WTC11 (cell line): ENCODE data around the gene DOK5. TPM values are rescaled to one million over a fixed set of nuclear protein-coding genes. Genes with fewer than 3 reads are reported as not detected.

ENCODE experiments used
- ATAC-seq: fragments of 200-7000 bp; cut with Tn5 transposase; 2 replicates; pipeline ENCODE4 v1.10.0; 2021; ENCODE audit warnings: mild to moderate bottlenecking, moderate library complexity
- CTCF ChIA-PET: fragments of 300-600 bp; sonication (Branson Sonifier 250); formaldehyde crosslinking; loops from one replicate; lab custom pipeline; 2021; ENCODE audit warnings: antibody characterized with exemption; lab: Charles Lee
- POLR2A ChIA-PET: fragments of 350-600 bp; sonication (Branson Sonifier 250); formaldehyde crosslinking; loops from one replicate; lab custom pipeline; 2021; ENCODE audit warnings: antibody characterized with exemption; lab: Charles Lee
- DNase-seq: peaks from one replicate; pipeline ENCODE4 v3.0.0; 2021; ENCODE audit warnings: low spot score
- H3K27ac Mint-ChIP-seq: 2 replicates; pipeline ENCODE4 v1.8.0; 2021; ENCODE audit warnings: mixed read lengths
- H3K27me3 Mint-ChIP-seq: 2 replicates; pipeline ENCODE4 v1.8.0; 2021; ENCODE audit warnings: low read depth, mild to moderate bottlenecking, moderate library complexity, mixed read lengths
- H3K36me3 Mint-ChIP-seq: 2 replicates; pipeline ENCODE4 v1.8.0; 2021; ENCODE audit warnings: mixed read lengths
- H3K4me1 Mint-ChIP-seq: 2 replicates; pipeline ENCODE4 v1.8.0; 2022; ENCODE audit warnings: mixed read lengths
- H3K4me3 Mint-ChIP-seq: 2 replicates; pipeline ENCODE4 v1.8.0; 2021; ENCODE audit warnings: mild to moderate bottlenecking, moderate library complexity, mixed read lengths
- H3K9me3 Mint-ChIP-seq: 2 replicates; pipeline ENCODE4 v1.8.0; 2021; ENCODE audit warnings: mixed read lengths
- CBFB ChIP-seq: sonication (generic); formaldehyde crosslinking; IDR thresholded peaks from 2 replicates; pipeline ENCODE4 v1.8.1; 2022; ENCODE audit warnings: mild to moderate bottlenecking, low read depth, missing genetic modification reagents
- CREM ChIP-seq: sonication (generic); formaldehyde crosslinking; IDR thresholded peaks from 2 replicates; pipeline ENCODE4 v1.8.1; 2022; ENCODE audit warnings: mild to moderate bottlenecking, missing genetic modification reagents, moderate library complexity
- EMX1 ChIP-seq: fragments of 250-450 bp; sonication (Bioruptor Pico); IDR thresholded peaks from 2 replicates; pipeline ENCODE4 v1.8.0; 2021; ENCODE audit warnings: mild to moderate bottlenecking
- ETV6 ChIP-seq: sonication (generic); formaldehyde crosslinking; IDR thresholded peaks from 2 replicates; pipeline ENCODE4 v1.8.1; 2022; ENCODE audit warnings: mild to moderate bottlenecking, missing genetic modification reagents
- FOXP1 ChIP-seq: sonication (generic); formaldehyde crosslinking; IDR thresholded peaks from 2 replicates; pipeline ENCODE4 v1.8.0; 2022; ENCODE audit warnings: missing genetic modification reagents, mild to moderate bottlenecking, moderate library complexity, borderline replicate concordance
- KAT7 ChIP-seq: sonication (generic); formaldehyde crosslinking; IDR thresholded peaks from 2 replicates; pipeline ENCODE4 v1.8.1; 2023; ENCODE audit warnings: missing genetic modification reagents, mild to moderate bottlenecking, borderline replicate concordance
- MXD4 ChIP-seq: fragments of 250-450 bp; sonication (Bioruptor Pico); IDR thresholded peaks from 2 replicates; pipeline ENCODE4 v1.8.0; 2021; ENCODE audit warnings: mild to moderate bottlenecking, moderate library complexity, borderline replicate concordance
- NR1H2 ChIP-seq: sonication (generic); formaldehyde crosslinking; IDR thresholded peaks from 2 replicates; pipeline ENCODE4 v1.9.0; 2021; ENCODE audit warnings: mild to moderate bottlenecking, moderate library complexity, missing genetic modification reagents
- OVOL2 ChIP-seq: fragments of 250-450 bp; sonication (Bioruptor Pico); IDR thresholded peaks from 2 replicates; pipeline ENCODE4 v1.9.0; 2021; ENCODE audit warnings: mild to moderate bottlenecking, borderline replicate concordance
- SMAD3 ChIP-seq: sonication (generic); formaldehyde crosslinking; IDR thresholded peaks from 2 replicates; pipeline ENCODE4 v1.8.0; 2022; ENCODE audit warnings: missing genetic modification reagents, mild to moderate bottlenecking, borderline replicate concordance
- SMAD4 ChIP-seq: sonication (generic); formaldehyde crosslinking; IDR thresholded peaks from 2 replicates; pipeline ENCODE4 v1.8.0; 2022; ENCODE audit warnings: mild to moderate bottlenecking, missing genetic modification reagents
- TP53 ChIP-seq: sonication (generic); formaldehyde crosslinking; IDR thresholded peaks from 2 replicates; pipeline ENCODE4 v1.8.1; 2023; ENCODE audit warnings: mild to moderate bottlenecking, missing genetic modification reagents
- ZBTB21 ChIP-seq: sonication (generic); formaldehyde crosslinking; IDR thresholded peaks from 2 replicates; pipeline ENCODE4 v1.8.1; 2023; ENCODE audit warnings: mild to moderate bottlenecking, missing genetic modification reagents, borderline replicate concordance
- ZNF396 ChIP-seq: fragments of 250-450 bp; sonication (Bioruptor Pico); IDR thresholded peaks from 2 replicates; pipeline ENCODE4 v1.8.0; 2021; ENCODE audit warnings: mild to moderate bottlenecking, moderate library complexity, borderline replicate concordance
- total RNA-seq: library from RNA; stranded (reverse); gene quantifications from 3 replicates; pipeline ENCODE4 v1.2.3, GENCODE V29; 2021
- TF ChIP-seq, protein P1 (sequence below): sonication (generic); formaldehyde crosslinking; IDR thresholded peaks from 2 replicates; pipeline ENCODE4 v1.8.0; 2022; ENCODE audit warnings: missing genetic modification reagents
- TF ChIP-seq, protein P2 (sequence below): fragments of 250-450 bp; sonication (Bioruptor Pico); IDR thresholded peaks from 2 replicates; pipeline ENCODE4 v1.8.0; 2021; ENCODE audit warnings: mild to moderate bottlenecking
- TF ChIP-seq, protein P3 (sequence below): sonication (generic); formaldehyde crosslinking; IDR thresholded peaks from 2 replicates; pipeline ENCODE4 v1.8.1; 2023; ENCODE audit warnings: mild to moderate bottlenecking, missing genetic modification reagents, moderate library complexity
- TF ChIP-seq, protein P4 (sequence below): fragments of 250-450 bp; sonication (Bioruptor Pico); IDR thresholded peaks from 2 replicates; pipeline ENCODE4 v1.9.0; 2021; ENCODE audit warnings: mild to moderate bottlenecking, borderline replicate concordance
- TF ChIP-seq, protein P5 (sequence below): fragments of 250-450 bp; sonication (Bioruptor Pico); IDR thresholded peaks from 2 replicates; pipeline ENCODE4 v2.1.2; 2022; ENCODE audit warnings: mild to moderate bottlenecking, moderate library complexity
- TF ChIP-seq, protein P6 (sequence below): sonication (generic); formaldehyde crosslinking; IDR thresholded peaks from 2 replicates; pipeline ENCODE4 v1.8.1; 2023; ENCODE audit warnings: mild to moderate bottlenecking, missing genetic modification reagents
- TF ChIP-seq, protein P7 (sequence below): sonication (generic); formaldehyde crosslinking; conservative IDR thresholded peaks from 2 replicates; pipeline ENCODE4 v1.8.1; 2022; ENCODE audit warnings: mild to moderate bottlenecking, missing genetic modification reagents

Gene DOK5
- total RNA-seq, 1 experiment from 2014 or later, result 10.1 TPM

DNA sequence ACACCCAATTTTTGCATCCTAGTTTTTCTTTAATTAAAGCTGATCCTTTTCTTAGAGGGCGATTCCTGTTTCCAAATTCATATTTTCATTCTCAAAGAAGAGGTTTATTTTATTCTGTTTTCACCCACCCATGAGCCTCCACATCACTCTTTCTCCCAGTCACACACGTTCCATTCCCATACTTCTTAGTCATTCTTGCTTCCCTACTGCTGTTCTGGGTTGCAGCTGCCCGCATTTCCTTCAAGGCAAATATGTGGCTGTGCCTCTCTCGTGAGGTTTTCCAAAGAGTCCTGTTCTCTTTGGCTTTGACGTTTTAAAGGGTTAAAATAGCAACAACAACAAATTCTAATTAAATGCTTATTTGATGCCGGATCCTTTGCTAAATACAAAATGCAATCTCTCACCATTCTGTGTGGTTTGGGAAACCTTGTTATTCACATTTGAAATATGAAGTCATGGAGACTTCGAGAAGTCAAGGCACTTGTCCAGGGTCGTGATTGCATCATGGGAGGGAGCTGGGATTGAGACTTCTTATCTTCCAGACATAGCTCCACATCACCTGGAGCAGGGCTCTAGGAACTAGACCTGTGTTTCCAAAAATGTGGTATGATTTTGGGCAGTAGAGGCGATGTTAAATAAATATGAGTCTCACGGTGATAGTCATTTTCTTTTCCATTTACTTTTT lies 126.6 kb downstream of the DOK5 start (continued):
- TF ChIP-seq, protein P1, sequence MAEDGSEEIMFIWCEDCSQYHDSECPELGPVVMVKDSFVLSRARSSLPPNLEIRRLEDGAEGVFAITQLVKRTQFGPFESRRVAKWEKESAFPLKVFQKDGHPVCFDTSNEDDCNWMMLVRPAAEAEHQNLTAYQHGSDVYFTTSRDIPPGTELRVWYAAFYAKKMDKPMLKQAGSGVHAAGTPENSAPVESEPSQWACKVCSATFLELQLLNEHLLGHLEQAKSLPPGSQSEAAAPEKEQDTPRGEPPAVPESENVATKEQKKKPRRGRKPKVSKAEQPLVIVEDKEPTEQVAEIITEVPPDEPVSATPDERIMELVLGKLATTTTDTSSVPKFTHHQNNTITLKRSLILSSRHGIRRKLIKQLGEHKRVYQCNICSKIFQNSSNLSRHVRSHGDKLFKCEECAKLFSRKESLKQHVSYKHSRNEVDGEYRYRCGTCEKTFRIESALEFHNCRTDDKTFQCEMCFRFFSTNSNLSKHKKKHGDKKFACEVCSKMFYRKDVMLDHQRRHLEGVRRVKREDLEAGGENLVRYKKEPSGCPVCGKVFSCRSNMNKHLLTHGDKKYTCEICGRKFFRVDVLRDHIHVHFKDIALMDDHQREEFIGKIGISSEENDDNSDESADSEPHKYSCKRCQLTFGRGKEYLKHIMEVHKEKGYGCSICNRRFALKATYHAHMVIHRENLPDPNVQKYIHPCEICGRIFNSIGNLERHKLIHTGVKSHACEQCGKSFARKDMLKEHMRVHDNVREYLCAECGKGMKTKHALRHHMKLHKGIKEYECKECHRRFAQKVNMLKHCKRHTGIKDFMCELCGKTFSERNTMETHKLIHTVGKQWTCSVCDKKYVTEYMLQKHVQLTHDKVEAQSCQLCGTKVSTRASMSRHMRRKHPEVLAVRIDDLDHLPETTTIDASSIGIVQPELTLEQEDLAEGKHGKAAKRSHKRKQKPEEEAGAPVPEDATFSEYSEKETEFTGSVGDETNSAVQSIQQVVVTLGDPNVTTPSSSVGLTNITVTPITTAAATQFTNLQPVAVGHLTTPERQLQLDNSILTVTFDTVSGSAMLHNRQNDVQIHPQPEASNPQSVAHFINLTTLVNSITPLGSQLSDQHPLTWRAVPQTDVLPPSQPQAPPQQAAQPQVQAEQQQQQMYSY (CRISPR knock-in tag), result no peak
- TF ChIP-seq SMAD3 (CRISPR knock-in tag), result no peak
- TF ChIP-seq, protein P2, sequence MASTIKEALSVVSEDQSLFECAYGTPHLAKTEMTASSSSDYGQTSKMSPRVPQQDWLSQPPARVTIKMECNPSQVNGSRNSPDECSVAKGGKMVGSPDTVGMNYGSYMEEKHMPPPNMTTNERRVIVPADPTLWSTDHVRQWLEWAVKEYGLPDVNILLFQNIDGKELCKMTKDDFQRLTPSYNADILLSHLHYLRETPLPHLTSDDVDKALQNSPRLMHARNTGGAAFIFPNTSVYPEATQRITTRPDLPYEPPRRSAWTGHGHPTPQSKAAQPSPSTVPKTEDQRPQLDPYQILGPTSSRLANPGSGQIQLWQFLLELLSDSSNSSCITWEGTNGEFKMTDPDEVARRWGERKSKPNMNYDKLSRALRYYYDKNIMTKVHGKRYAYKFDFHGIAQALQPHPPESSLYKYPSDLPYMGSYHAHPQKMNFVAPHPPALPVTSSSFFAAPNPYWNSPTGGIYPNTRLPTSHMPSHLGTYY (CRISPR knock-in tag), result no peak
- TF ChIP-seq ZNF396, result no peak
- TF ChIP-seq FOXP1 (CRISPR knock-in tag), result no peak

DNA sequence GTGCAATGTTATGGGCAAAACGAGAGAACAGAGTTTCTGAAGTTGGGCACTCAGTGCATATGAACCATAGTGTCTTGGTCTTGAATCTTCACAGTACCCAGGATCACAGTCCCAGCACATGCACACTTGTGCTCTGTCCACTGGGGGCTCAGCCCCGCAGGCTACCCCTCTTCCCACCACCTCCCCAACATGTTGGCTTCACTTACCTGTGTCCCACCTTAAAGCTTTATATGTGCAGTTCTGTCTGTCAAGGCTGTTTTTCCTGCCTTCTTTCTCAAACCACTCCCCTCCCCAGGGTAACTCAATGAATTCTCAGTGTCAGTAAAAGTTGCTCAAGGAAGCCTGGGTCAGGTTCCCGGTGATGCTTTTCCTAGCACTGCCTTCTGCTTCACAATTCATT lies 129.9 kb downstream of the DOK5 start:
- H3K27ac Mint-ChIP-seq, result no peak overlapping the region

DNA sequence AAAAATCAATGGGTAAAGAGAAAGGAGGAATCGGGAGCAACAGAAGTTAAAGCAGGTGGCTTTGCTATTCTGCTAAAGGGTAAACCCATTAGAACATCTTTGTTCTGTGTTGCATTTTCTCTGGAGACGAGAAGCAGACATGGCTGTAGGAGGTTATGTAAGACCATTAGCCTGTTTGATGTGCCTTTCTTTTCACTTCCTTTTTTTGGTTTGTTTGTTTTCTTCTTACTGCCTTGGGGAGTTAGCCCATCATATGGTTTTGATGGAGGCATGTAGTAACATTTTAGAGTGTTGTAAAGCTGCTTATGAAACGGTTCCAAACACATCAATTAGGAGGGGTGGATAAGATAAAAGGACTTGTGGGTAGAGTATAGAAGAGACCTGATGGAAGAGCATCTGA lies 131.0 kb downstream of the DOK5 start:
- ATAC-seq, result no peak
- TF ChIP-seq OVOL2 (CRISPR knock-in tag) (no peak), EMX1 (CRISPR knock-in tag) (no peak), CREM (CRISPR knock-in tag) (no peak), SMAD4 (CRISPR knock-in tag) (no peak), ZBTB21 (CRISPR knock-in tag) (no peak), MXD4 (CRISPR knock-in tag) (no peak)
- TF ChIP-seq, protein P3, sequence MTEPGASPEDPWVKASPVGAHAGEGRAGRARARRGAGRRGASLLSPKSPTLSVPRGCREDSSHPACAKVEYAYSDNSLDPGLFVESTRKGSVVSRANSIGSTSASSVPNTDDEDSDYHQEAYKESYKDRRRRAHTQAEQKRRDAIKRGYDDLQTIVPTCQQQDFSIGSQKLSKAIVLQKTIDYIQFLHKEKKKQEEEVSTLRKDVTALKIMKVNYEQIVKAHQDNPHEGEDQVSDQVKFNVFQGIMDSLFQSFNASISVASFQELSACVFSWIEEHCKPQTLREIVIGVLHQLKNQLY, result no peak
- TF ChIP-seq, protein P4, sequence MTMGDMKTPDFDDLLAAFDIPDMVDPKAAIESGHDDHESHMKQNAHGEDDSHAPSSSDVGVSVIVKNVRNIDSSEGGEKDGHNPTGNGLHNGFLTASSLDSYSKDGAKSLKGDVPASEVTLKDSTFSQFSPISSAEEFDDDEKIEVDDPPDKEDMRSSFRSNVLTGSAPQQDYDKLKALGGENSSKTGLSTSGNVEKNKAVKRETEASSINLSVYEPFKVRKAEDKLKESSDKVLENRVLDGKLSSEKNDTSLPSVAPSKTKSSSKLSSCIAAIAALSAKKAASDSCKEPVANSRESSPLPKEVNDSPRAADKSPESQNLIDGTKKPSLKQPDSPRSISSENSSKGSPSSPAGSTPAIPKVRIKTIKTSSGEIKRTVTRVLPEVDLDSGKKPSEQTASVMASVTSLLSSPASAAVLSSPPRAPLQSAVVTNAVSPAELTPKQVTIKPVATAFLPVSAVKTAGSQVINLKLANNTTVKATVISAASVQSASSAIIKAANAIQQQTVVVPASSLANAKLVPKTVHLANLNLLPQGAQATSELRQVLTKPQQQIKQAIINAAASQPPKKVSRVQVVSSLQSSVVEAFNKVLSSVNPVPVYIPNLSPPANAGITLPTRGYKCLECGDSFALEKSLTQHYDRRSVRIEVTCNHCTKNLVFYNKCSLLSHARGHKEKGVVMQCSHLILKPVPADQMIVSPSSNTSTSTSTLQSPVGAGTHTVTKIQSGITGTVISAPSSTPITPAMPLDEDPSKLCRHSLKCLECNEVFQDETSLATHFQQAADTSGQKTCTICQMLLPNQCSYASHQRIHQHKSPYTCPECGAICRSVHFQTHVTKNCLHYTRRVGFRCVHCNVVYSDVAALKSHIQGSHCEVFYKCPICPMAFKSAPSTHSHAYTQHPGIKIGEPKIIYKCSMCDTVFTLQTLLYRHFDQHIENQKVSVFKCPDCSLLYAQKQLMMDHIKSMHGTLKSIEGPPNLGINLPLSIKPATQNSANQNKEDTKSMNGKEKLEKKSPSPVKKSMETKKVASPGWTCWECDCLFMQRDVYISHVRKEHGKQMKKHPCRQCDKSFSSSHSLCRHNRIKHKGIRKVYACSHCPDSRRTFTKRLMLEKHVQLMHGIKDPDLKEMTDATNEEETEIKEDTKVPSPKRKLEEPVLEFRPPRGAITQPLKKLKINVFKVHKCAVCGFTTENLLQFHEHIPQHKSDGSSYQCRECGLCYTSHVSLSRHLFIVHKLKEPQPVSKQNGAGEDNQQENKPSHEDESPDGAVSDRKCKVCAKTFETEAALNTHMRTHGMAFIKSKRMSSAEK (CRISPR knock-in tag), result no peak
- TF ChIP-seq, protein P5, sequence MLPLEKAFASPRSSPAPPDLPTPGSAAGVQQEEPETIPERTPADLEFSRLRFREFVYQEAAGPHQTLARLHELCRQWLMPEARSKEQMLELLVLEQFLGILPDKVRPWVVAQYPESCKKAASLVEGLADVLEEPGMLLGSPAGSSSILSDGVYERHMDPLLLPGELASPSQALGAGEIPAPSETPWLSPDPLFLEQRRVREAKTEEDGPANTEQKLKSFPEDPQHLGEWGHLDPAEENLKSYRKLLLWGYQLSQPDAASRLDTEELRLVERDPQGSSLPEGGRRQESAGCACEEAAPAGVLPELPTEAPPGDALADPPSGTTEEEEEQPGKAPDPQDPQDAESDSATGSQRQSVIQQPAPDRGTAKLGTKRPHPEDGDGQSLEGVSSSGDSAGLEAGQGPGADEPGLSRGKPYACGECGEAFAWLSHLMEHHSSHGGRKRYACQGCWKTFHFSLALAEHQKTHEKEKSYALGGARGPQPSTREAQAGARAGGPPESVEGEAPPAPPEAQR (CRISPR knock-in tag), result no peak

More for the DNA sequence above, 129.9 kb downstream of the DOK5 start:
- DNase-seq (no peak), ATAC-seq (no peak)
- ChIA-PET CTCF (no interaction called here), POLR2A (no interaction called here)
- Mint-ChIP-seq H3K27me3 (no peaks in the 10 kb centered on the region), H3K9me3 (0 out of 2 replicates have a peak, but pooled peaks cover 3% of the 10 kb centered on the region), H3K36me3 (no peaks in the 10 kb centered on the region), H3K4me3 (no peak overlapping the region), H3K4me1 (peaks cover 6% of the 10 kb centered on the region; the same call in 1 of the 2 replicates)
- TF ChIP-seq, protein P6, sequence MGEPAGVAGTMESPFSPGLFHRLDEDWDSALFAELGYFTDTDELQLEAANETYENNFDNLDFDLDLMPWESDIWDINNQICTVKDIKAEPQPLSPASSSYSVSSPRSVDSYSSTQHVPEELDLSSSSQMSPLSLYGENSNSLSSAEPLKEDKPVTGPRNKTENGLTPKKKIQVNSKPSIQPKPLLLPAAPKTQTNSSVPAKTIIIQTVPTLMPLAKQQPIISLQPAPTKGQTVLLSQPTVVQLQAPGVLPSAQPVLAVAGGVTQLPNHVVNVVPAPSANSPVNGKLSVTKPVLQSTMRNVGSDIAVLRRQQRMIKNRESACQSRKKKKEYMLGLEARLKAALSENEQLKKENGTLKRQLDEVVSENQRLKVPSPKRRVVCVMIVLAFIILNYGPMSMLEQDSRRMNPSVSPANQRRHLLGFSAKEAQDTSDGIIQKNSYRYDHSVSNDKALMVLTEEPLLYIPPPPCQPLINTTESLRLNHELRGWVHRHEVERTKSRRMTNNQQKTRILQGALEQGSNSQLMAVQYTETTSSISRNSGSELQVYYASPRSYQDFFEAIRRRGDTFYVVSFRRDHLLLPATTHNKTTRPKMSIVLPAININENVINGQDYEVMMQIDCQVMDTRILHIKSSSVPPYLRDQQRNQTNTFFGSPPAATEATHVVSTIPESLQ, result no peak
- no peak for TF ChIP-seq KAT7
- TF ChIP-seq, protein P7, sequence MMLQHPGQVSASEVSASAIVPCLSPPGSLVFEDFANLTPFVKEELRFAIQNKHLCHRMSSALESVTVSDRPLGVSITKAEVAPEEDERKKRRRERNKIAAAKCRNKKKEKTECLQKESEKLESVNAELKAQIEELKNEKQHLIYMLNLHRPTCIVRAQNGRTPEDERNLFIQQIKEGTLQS (CRISPR knock-in tag), result no peak
- TF ChIP-seq TP53 (CRISPR knock-in tag), result no peak
- TF ChIP-seq CBFB, result no peak
- TF ChIP-seq NR1H2 (CRISPR knock-in tag), result no peak
- no peak for TF ChIP-seq ETV6 (CRISPR knock-in tag)

More for the DNA sequence above, 131.0 kb downstream of the DOK5 start:
- DNase-seq, result no peak
- no peak overlapping the region for H3K4me3 Mint-ChIP-seq
- no peak overlapping the region for H3K27ac Mint-ChIP-seq
- no peaks in the 10 kb centered on the region for H3K36me3 Mint-ChIP-seq
- no peaks in the 10 kb centered on the region for H3K27me3 Mint-ChIP-seq
- H3K9me3 Mint-ChIP-seq, result 0 out of 2 replicates have a peak, but pooled peaks cover 3% of the 10 kb centered on the region
- ChIA-PET POLR2A (no interaction called here), CTCF (no interaction called here)
- H3K4me1 Mint-ChIP-seq, result peaks cover 6% of the 10 kb centered on the region; the same call in 1 of the 2 replicates
